Type B pancreatic cell (in vitro differentiated cells): ENCODE measurements around the gene TBC1D16. TPM values are rescaled to one million over a fixed set of nuclear protein-coding genes. Genes with fewer than 3 reads are reported as not detected.
A peak's percentile ranks its signal among the peaks of the same experiment; 100 is the strongest.

Experiments used
- DNase-seq: peaks from one replicate; pipeline ENCODE4 v3.0.0; 2021; ENCODE audit warnings: mixed read lengths; ENCODE audit not compliant: unreplicated experiment; ENCODE audit errors: extremely low spot score
- H3K27ac Mint-ChIP-seq: 2 replicates; pipeline ENCODE4 v1.8.0; 2021; ENCODE audit warnings: mild to moderate bottlenecking, mixed read lengths
- H3K27me3 Mint-ChIP-seq: 2 replicates; pipeline ENCODE4 v1.8.0; 2021; ENCODE audit warnings: mixed read lengths
- H3K36me3 Mint-ChIP-seq: 2 replicates; pipeline ENCODE4 v1.8.0; 2021; ENCODE audit warnings: mixed read lengths
- H3K4me1 Mint-ChIP-seq: one replicate; pipeline ENCODE4 v1.8.0; 2021; ENCODE audit warnings: mixed read lengths; ENCODE audit not compliant: unreplicated experiment
- H3K4me3 Mint-ChIP-seq: 2 replicates; pipeline ENCODE4 v1.8.0; 2021; ENCODE audit warnings: mild to moderate bottlenecking, mixed read lengths
- H3K9me3 Mint-ChIP-seq: 2 replicates; pipeline ENCODE4 v1.8.0; 2021; ENCODE audit warnings: mixed read lengths
- CTCF ChIP-seq: fragments of 200-600 bp; sonication (generic); conservative IDR thresholded peaks from 2 replicates; pipeline ENCODE4 v1.5.0; 2021; ENCODE audit warnings: antibody characterized with exemption, mild to moderate bottlenecking
- total RNA-seq: library from RNA; stranded (reverse); gene quantifications from 2 replicates; pipeline ENCODE4 v1.2.1, GENCODE V29; 2021; ENCODE audit warnings: low replicate concordance

The TBC1D16 gene
- total RNA-seq, 1 donor from 2014 or later: 71.9 TPM

- peaks cover 4% of the 10 kb centered on the region for H3K36me3 Mint-ChIP-seq
- no peak for DNase-seq
- no peak overlapping the region for H3K4me3 Mint-ChIP-seq
- no peak for TF ChIP-seq CTCF
- H3K27ac Mint-ChIP-seq: no peak overlapping the region
- H3K9me3 Mint-ChIP-seq: no peaks in the 10 kb centered on the region
- peaks cover 20% of the 10 kb centered on the region for H3K4me1 Mint-ChIP-seq
- no peaks in the 10 kb centered on the region for H3K27me3 Mint-ChIP-seq
These were observed 57.7 kb downstream of the TBC1D16 start for GRCh38 chr17:79977708-79978547.

GRCh38 chr17:79977161-79977631 is 58.5 kb downstream of the TBC1D16 start:
- peaks cover 17% of the 10 kb centered on the region for H3K4me1 Mint-ChIP-seq
- no peak for DNase-seq
- H3K27ac Mint-ChIP-seq: no peak overlapping the region
- no peaks in the 10 kb centered on the region for H3K27me3 Mint-ChIP-seq
- H3K9me3 Mint-ChIP-seq: no peaks in the 10 kb centered on the region
- H3K4me3 Mint-ChIP-seq: no peak overlapping the region
- TF ChIP-seq CTCF: no peak
- peaks cover 4% of the 10 kb centered on the region for H3K36me3 Mint-ChIP-seq

- Mint-ChIP-seq H3K4me1 (peaks cover 16% of the 10 kb centered on the region), H3K36me3 (peaks cover 4% of the 10 kb centered on the region), H3K27ac (no peak overlapping the region), H3K4me3 (no peak overlapping the region), H3K27me3 (no peaks in the 10 kb centered on the region), H3K9me3 (no peaks in the 10 kb centered on the region)
- TF ChIP-seq CTCF: no peak
- DNase-seq: no peak
These were observed 59.2 kb downstream of the TBC1D16 start for GRCh38 chr17:79976451-79976850.

- Mint-ChIP-seq H3K27me3 (no peaks in the 10 kb centered on the region), H3K27ac (no peak overlapping the region), H3K36me3 (peaks cover 4% of the 10 kb centered on the region), H3K4me3 (no peak overlapping the region), H3K9me3 (no peaks in the 10 kb centered on the region), H3K4me1 (peaks cover 8% of the 10 kb centered on the region)
- TF ChIP-seq CTCF: no peak
- no peak for DNase-seq
These were observed 60.1 kb downstream of the TBC1D16 start for GRCh38 chr17:79975498-79976134.

GRCh38 chr17:79974566-79975497 is 60.8 kb downstream of the TBC1D16 start:
- Mint-ChIP-seq H3K4me3 (no peak overlapping the region), H3K27ac (no peak overlapping the region), H3K9me3 (no peaks in the 10 kb centered on the region), H3K36me3 (peaks cover 4% of the 10 kb centered on the region), H3K4me1 (peaks cover 8% of the 10 kb centered on the region), H3K27me3 (no peaks in the 10 kb centered on the region)
- no peak for DNase-seq
- peak; percentile 41 for TF ChIP-seq CTCF
